Small intestine (tissue), 7 donors: ENCODE results near the gene SLC35F1. TPM values are rescaled to one million over a fixed set of nuclear protein-coding genes. Genes with fewer than 3 reads are reported as not detected.

ENCODE experiments used
- DNase-seq, 2 donors: peaks; one replicate each; pipeline versions ENCODE4 v3.0.0 to v3.0.0-alpha.2; 2013
- FAIRE-seq: peaks from 2 replicates; lab custom pipeline; 2012; peaks lifted over from hg19 to GRCh38; lab: Jason Lieb, UNC
- H3K27ac ChIP-seq, 3 donors: one replicate each; pipeline ENCODE4 v1.5.1; 2013; ENCODE audit warnings: low read length in 2 of 3, mild to moderate bottlenecking in 2 of 3, control low read depth in 1 of 3, inconsistent platforms in 1 of 3, low read depth in 1 of 3, moderate library complexity in 1 of 3
- H3K27me3 ChIP-seq, 3 donors: one replicate each; pipeline ENCODE4 v1.6.1; 2013; ENCODE audit warnings: low read length in 3 of 3, inconsistent platforms in 1 of 3; ENCODE audit not compliant: control insufficient read depth in 3 of 3, insufficient read depth in 3 of 3
- H3K36me3 ChIP-seq, 3 donors: one replicate each; pipeline ENCODE4 v1.6.1; 2013; ENCODE audit warnings: low read length in 3 of 3, inconsistent platforms in 1 of 3, low read depth in 1 of 3, mild to moderate bottlenecking in 1 of 3, moderate library complexity in 1 of 3; ENCODE audit not compliant: control insufficient read depth in 3 of 3, insufficient read depth in 2 of 3
- H3K4me1 ChIP-seq, 3 donors: one replicate each; pipeline ENCODE4 v1.6.1; 2013; ENCODE audit warnings: low read length in 2 of 3, inconsistent platforms in 1 of 3, low read depth in 1 of 3, mild to moderate bottlenecking in 1 of 3, moderate library complexity in 1 of 3; ENCODE audit not compliant: control insufficient read depth in 3 of 3, insufficient read depth in 2 of 3
- H3K4me3 ChIP-seq, 3 donors: one replicate each; pipeline ENCODE4 v1.5.1; 2013; ENCODE audit warnings: low read length in 3 of 3, control low read depth in 1 of 3, inconsistent platforms in 1 of 3, low read depth in 1 of 3, mild to moderate bottlenecking in 1 of 3, moderate library complexity in 1 of 3
- H3K9me3 ChIP-seq, 2 donors: one replicate each; pipeline ENCODE4 v1.6.1; 2013; ENCODE audit warnings: low read depth in 1 of 2, low read length in 1 of 2; ENCODE audit not compliant: control insufficient read depth in 2 of 2, insufficient read depth in 1 of 2
- WGBS, 3 donors: extraction: QIAGEN DNeasy Blood & Tissue Kit; methylation state at CpG; one replicate each; pipeline ENCODE4 v1.1.7; 2013; 5-methylcytosine and 5-hydroxymethylcytosine counted together
- polyA plus RNA-seq, 4 donors: library from polyadenylated mRNA; stranded (reverse) in 3 of 4; unstranded in 1 of 4; fragments of 200-250 nt in 3 of 4; fragments of 120-200 nt in 1 of 4; gene quantifications; one replicate each; pipeline versions ENCODE4 v1.2.1 to v1.2.3, GENCODE V29; 2013
- donor health status: healthy with polysubstance abuse.
- donor health status: control.
- donor health status: control.
- donor health status: Bipolar disorder and iron deficiency.
- donor health status: healthy.

SLC35F1 gene
- polyA plus RNA-seq, 4 donors, result 0.27 to 1.0 (median 0.85) TPM; not detected in 1

GRCh38 chr6:118216751-118217150, 309.7 kb downstream of the SLC35F1 start:
- Histone ChIP-seq H3K27ac (no peak overlapping the region), H3K4me3 (no peak overlapping the region), H3K27me3 (no peaks in the 10 kb centered on the region), H3K4me1 (no peaks in the 10 kb centered on the region), H3K9me3 (no peaks in the 10 kb centered on the region), H3K36me3 (no peaks in the 10 kb centered on the region)
- WGBS, 3 donors, result 84 to 92% (median 88%) methylated on average over 2 of the region's 2 CpGs
- no peak for FAIRE-seq
- DNase-seq, result no peak

GRCh38 chr6:118218156-118218555, 311.1 kb downstream of the SLC35F1 start:
- Histone ChIP-seq H3K9me3 (no peaks in the 10 kb centered on the region), H3K27ac (no peak overlapping the region), H3K36me3 (no peaks in the 10 kb centered on the region), H3K27me3 (no peaks in the 10 kb centered on the region), H3K4me1 (no peaks in the 10 kb centered on the region), H3K4me3 (no peak overlapping the region)
- no peak for DNase-seq
- no peak for FAIRE-seq
- WGBS, 3 donors, result 63 to 72% (median 67%) methylated on average over 2 of the region's 2 CpGs

- DNase-seq (no peak), FAIRE-seq (no peak)
- Histone ChIP-seq H3K9me3 (no peaks in the 10 kb centered on the region), H3K4me3 (no peak overlapping the region), H3K4me1 (no peaks in the 10 kb centered on the region), H3K27me3 (no peaks in the 10 kb centered on the region), H3K36me3 (no peaks in the 10 kb centered on the region), H3K27ac (no peak overlapping the region)
- 52 to 65% (median 54%) methylated on average over 2 of the region's 2 CpGs for WGBS, 3 donors
These were observed 313.5 kb downstream of the SLC35F1 start for GRCh38 chr6:118220429-118221128.

GRCh38 chr6:118223316-118223715, 316.3 kb downstream of the SLC35F1 start:
- Histone ChIP-seq H3K27ac (no peak overlapping the region), H3K9me3 (no peaks in the 10 kb centered on the region), H3K4me3 (no peak overlapping the region), H3K4me1 (no peaks in the 10 kb centered on the region), H3K36me3 (no peaks in the 10 kb centered on the region), H3K27me3 (no peaks in the 10 kb centered on the region)
- DNase-seq (no peak), FAIRE-seq (no peak)
- WGBS, 3 donors, result 67 to 77% (median 75%) methylated on average over 3 of the region's 3 CpGs

GRCh38 chr6:118228886-118229285, 321.8 kb downstream of the SLC35F1 start:
- H3K36me3 ChIP-seq, result no peaks in the 10 kb centered on the region
- no peak overlapping the region for H3K4me3 ChIP-seq
- H3K9me3 ChIP-seq, result no peaks in the 10 kb centered on the region
- FAIRE-seq (no peak), DNase-seq (no peak)
- H3K27me3 ChIP-seq, result no peaks in the 10 kb centered on the region
- H3K4me1 ChIP-seq, result no peaks in the 10 kb centered on the region
- 41 to 64% (median 63%) methylated on average over 3 of the region's 3 CpGs for WGBS, 3 donors
- H3K27ac ChIP-seq, result no peak overlapping the region

DNA sequence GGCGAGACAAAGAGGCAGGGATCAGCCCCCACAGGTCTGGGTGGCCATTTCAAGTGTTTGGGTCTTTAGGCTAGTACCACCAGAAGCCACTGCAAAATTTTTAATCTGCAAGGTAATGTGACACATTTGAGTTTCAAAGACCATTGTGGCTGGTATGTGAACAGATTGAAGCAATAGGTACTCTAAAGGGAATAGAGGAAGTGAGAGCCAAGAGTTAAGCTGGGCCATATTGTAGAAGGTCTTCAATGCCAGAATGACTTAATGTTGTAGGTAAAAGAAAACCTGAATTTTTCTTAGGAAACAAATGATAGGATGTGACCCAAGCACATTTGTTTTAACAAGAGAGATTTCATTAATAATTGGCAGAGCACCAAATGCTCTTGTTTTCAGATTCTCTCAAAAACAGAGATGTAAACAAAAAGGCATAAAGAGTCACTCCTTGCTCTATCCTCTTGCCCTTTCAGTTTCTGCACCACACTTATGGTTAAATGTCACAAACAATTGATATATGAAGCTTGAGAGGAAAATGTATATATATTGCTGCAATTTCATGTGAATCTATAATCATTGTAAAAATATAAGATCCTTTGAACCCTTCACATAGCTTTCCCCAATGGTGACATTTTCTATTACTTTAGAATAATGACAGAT, 333.9 kb downstream of the SLC35F1 start:
- no peak for DNase-seq
- H3K27me3 ChIP-seq, result no peaks in the 10 kb centered on the region
- 86 to 94% (median 89%) methylated on average over 1 of the region's 1 CpG for WGBS, 3 donors
- no peak for FAIRE-seq
- no peak overlapping the region for H3K27ac ChIP-seq
- H3K4me3 ChIP-seq, result no peak overlapping the region
- no peaks in the 10 kb centered on the region for H3K4me1 ChIP-seq
- H3K36me3 ChIP-seq, result no peaks in the 10 kb centered on the region
- H3K9me3 ChIP-seq, result no peaks in the 10 kb centered on the region

DNA sequence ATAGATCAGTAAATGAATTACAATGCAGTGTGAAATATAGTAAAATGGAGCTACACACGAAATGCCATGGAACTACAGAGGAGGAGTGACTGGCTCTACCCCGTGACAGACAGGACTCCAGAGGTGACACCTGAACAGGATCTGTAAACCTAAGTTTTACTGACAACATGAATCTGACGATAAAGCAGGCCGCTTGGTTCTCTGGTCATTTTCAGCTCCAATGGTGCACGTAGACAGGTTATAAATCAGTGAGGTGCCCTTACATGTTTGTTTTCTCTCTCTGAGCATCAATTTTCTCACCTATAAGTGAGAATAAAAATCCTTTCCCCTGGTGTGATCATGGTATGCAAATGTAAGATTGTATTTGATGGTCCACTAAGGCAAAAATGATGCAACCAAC, 339.3 kb downstream of the SLC35F1 start:
- no peaks in the 10 kb centered on the region for H3K36me3 ChIP-seq
- no peak for FAIRE-seq
- no peak for DNase-seq
- no peak overlapping the region for H3K27ac ChIP-seq
- 64 to 80% (median 71%) methylated on average over 5 of the region's 5 CpGs for WGBS, 3 donors
- no peaks in the 10 kb centered on the region for H3K27me3 ChIP-seq
- H3K4me3 ChIP-seq, result no peak overlapping the region
- no peaks in the 10 kb centered on the region for H3K9me3 ChIP-seq
- no peaks in the 10 kb centered on the region for H3K4me1 ChIP-seq

DNA sequence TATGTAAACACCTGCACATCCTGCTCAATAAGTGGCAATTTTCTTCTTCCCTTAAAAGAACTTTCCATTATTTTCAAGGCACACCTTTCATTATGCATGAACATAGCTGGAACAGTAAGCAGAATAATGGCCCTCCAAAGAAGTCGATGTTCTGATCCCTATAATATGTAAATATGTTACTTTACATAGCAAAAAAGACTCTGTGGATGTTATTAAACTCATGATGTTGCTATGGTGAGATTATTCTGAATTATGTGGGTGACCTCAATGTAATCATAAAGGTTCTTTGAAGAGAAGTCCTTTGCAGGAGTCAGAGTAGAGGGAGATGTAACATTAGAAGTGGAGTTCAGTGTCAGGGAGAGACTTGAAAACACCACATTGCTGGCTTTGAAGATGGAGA, 341.1 kb downstream of the SLC35F1 start:
- no peak for FAIRE-seq
- H3K36me3 ChIP-seq, result no peaks in the 10 kb centered on the region
- no peaks in the 10 kb centered on the region for H3K4me1 ChIP-seq
- H3K27me3 ChIP-seq, result no peaks in the 10 kb centered on the region
- no peaks in the 10 kb centered on the region for H3K9me3 ChIP-seq
- H3K4me3 ChIP-seq, result no peak overlapping the region
- no peak overlapping the region for H3K27ac ChIP-seq
- DNase-seq, result no peak
- 69 to 85% (median 78%) methylated on average over 1 of the region's 1 CpG for WGBS, 3 donors
